K562 (cell line): Measurements from ENCODE around the gene ING4. TPM values are rescaled to one million over a fixed set of nuclear protein-coding genes. Genes with fewer than 3 reads are reported as not detected.
A peak's percentile ranks its signal among the peaks of the same experiment; 100 is the strongest.

Experiments
- CREM ChIP-seq: IDR thresholded peaks from 2 replicates; pipeline ENCODE4 v1.6.1; 2014; ENCODE audit warnings: antibody characterized with exemption, low read depth
- GTF2E2 ChIP-seq: fragments of 200-800 bp; sonication (Bioruptor generic); IDR thresholded peaks from 2 replicates; pipeline ENCODE4 v1.6.1; 2016; ENCODE audit warnings: missing genetic modification characterization, missing compliant biosample characterization
- MEF2A ChIP-seq: IDR thresholded peaks from 2 replicates; pipeline ENCODE4 v1.6.1; 2011; ENCODE audit warnings: low read depth, mild to moderate bottlenecking, low read length, moderate library complexity; ENCODE audit not compliant: control insufficient read depth
- NFIC ChIP-seq: fragments of 450-650 bp; IDR thresholded peaks from 2 replicates; pipeline ENCODE4 v1.6.1; 2017; ENCODE audit warnings: mild to moderate bottlenecking, inconsistent platforms
- SIN3A ChIP-seq, 2 experiments: fragments of 150-350 bp in 1 of 2; IDR thresholded peaks; 2 replicates each; pipeline ENCODE4 v1.6.1; 2011 to 2016; ENCODE audit warnings: borderline replicate concordance in 2 of 2, low read depth in 2 of 2, low read length in 2 of 2, mild to moderate bottlenecking in 2 of 2, moderate library complexity in 2 of 2; ENCODE audit not compliant: control insufficient read depth in 1 of 2
- SIRT6 ChIP-seq: IDR thresholded peaks from one replicate; pipeline ENCODE4 v1.6.1; 2012; ENCODE audit warnings: low read depth, mild to moderate bottlenecking, control low read depth, inconsistent platforms, low read length, moderate library complexity
- SMARCA5 ChIP-seq: fragments of 450-650 bp; IDR thresholded peaks from 2 replicates; pipeline ENCODE4 v1.6.1; 2016
- STAT6 ChIP-seq: sonication (generic); formaldehyde crosslinking; IDR thresholded peaks from 2 replicates; pipeline ENCODE4 v1.8.1; 2023; ENCODE audit warnings: mild to moderate bottlenecking, missing genetic modification reagents
- UBTF ChIP-seq, 2 experiments: IDR thresholded peaks; 2 replicates each; pipeline ENCODE4 v1.6.1; 2012; ENCODE audit warnings: improper control_type of control experiment in 2 of 2, low read depth in 2 of 2, low read length in 2 of 2, borderline replicate concordance in 1 of 2
- ZBTB17 ChIP-seq: fragments of 450-650 bp; formaldehyde crosslinking; IDR thresholded peaks from 2 replicates; pipeline ENCODE4 v1.4.0; 2020; ENCODE audit warnings: mild to moderate bottlenecking
- ZNF512 ChIP-seq: IDR thresholded peaks from 2 replicates; pipeline ENCODE4 v1.6.1; 2016; ENCODE audit warnings: missing genetic modification characterization, missing compliant biosample characterization
- ZZZ3 ChIP-seq: fragments of 450-650 bp; IDR thresholded peaks from 2 replicates; pipeline ENCODE4 v1.6.1; 2016; ENCODE audit warnings: antibody characterized with exemption, mild to moderate bottlenecking, moderate library complexity
- polyA plus RNA-seq, 8 experiments: library from polyadenylated mRNA; depleted of rRNA in 4 of 8; stranded (reverse) in 5 of 8; unstranded in 3 of 8; fragments of >200 nt; fragmentation: Nextera tagmentation in 2 of 8; fragmentation: Illumina TruSeq in 1 of 8; extraction: Ambion mirVana in 2 of 8; extraction: Trizol in 1 of 8; gene quantifications; 2 replicates each; pipeline versions ENCODE4 v1.2.1 to v1.2.3, GENCODE V29; 2011 to 2014; ENCODE audit warnings: inconsistent platforms in 1 of 8, missing spikeins in 1 of 8
- total RNA-seq, 7 experiments: library from RNA; depleted of rRNA in 6 of 7; stranded (reverse); fragments of >200 nt in 6 of 7; fragmentation: Illumina TruSeq in 2 of 7; extraction: Trizol in 2 of 7; gene quantifications; 2 replicates each; pipeline versions ENCODE4 v1.2.1 to v1.2.3, GENCODE V29; 2011 to 2021; ENCODE audit warnings: low replicate concordance in 1 of 7
- TF ChIP-seq, protein P1 (sequence below): fragments of 450-650 bp; IDR thresholded peaks from 2 replicates; pipeline ENCODE4 v1.6.1; 2016; ENCODE audit warnings: low read depth

ING4 gene
- total and polyA plus RNA-seq, 9 of the 15 experiments (the other 6 are each of a cell fraction or from before 2014, with no cell fraction given): 6.6 to 30.2 (median 15.7) TPM

GRCh38 chr12:6688543-6688998 lies 25.7 kb upstream of the ING4 start (continued):
- TF ChIP-seq, protein P1, sequence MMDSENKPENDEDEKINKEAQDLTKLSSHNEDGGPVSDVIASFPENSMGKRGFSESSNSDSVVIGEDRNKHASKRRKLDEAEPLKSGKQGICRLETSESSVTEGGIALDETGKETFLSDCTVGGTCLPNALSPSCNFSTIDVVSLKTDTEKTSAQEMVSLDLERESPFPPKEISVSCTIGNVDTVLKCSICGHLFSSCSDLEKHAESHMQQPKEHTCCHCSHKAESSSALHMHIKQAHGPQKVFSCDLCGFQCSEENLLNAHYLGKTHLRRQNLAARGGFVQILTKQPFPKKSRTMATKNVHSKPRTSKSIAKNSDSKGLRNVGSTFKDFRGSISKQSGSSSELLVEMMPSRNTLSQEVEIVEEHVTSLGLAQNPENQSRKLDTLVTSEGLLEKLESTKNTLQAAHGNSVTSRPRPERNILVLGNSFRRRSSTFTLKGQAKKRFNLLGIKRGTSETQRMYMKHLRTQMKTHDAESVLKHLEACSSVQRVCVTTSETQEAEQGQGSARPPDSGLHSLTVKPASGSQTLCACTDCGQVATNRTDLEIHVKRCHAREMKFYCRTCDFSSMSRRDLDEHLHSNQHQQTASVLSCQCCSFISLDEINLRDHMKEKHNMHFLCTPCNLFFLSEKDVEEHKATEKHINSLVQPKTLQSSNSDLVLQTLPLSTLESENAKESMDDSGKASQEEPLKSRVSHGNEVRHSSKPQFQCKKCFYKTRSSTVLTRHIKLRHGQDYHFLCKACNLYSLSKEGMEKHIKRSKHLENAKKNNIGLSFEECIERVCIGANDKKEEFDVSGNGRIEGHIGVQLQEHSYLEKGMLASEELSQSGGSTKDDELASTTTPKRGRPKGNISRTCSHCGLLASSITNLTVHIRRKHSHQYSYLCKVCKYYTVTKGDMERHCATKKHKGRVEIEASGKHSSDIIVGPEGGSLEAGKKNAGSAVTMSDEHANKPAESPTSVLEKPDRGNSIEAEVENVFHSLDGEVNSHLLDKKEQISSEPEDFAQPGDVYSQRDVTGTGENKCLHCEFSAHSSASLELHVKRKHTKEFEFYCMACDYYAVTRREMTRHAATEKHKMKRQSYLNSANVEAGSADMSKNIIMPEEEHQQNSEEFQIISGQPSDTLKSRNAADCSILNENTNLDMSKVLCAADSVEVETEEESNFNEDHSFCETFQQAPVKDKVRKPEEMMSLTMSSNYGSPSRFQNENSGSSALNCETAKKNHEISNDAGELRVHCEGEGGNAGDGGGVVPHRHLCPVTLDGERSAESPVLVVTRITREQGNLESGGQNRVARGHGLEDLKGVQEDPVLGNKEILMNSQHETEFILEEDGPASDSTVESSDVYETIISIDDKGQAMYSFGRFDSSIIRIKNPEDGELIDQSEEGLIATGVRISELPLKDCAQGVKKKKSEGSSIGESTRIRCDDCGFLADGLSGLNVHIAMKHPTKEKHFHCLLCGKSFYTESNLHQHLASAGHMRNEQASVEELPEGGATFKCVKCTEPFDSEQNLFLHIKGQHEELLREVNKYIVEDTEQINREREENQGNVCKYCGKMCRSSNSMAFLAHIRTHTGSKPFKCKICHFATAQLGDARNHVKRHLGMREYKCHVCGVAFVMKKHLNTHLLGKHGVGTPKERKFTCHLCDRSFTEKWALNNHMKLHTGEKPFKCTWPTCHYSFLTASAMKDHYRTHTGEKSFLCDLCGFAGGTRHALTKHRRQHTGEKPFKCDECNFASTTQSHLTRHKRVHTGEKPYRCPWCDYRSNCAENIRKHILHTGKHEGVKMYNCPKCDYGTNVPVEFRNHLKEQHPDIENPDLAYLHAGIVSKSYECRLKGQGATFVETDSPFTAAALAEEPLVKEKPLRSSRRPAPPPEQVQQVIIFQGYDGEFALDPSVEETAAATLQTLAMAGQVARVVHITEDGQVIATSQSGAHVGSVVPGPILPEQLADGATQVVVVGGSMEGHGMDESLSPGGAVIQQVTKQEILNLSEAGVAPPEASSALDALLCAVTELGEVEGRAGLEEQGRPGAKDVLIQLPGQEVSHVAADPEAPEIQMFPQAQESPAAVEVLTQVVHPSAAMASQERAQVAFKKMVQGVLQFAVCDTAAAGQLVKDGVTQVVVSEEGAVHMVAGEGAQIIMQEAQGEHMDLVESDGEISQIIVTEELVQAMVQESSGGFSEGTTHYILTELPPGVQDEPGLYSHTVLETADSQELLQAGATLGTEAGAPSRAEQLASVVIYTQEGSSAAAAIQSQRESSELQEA: no peak
- TF ChIP-seq SIN3A (IDR thresholded peaks at IDR 0.05; ENCODE audit: borderline replicate concordance in 2 of 2, control insufficient read depth in 1 of 2, low read depth in 2 of 2, low read length in 2 of 2) (peak in 1 of 2 experiments; percentile 25; a peak in 1 of 4 replicates), CREM (peak; percentile 71; the same call in 1 of the 2 replicates), ZZZ3 (no peak), SMARCA5 (no peak), STAT6 (CRISPR knock-in tag) (no peak), ZBTB17 (CRISPR knock-in tag) (0 out of 2 replicates have a peak, but pooled peaks have one; percentile 19), NFIC (peak; percentile 42; the same call in 1 of the 2 replicates), GTF2E2 (tag) (no peak), SIRT6 (no peak), UBTF (IDR thresholded peaks at IDR 0.05; ENCODE audit: borderline replicate concordance in 1 of 2, low read depth in 2 of 2, low read length in 2 of 2) (no peak), MEF2A (no peak), ZNF512 (tag) (no peak)
